Stimulated activated CD4-positive, alpha-beta T cell treated with anti-CD3 and anti-CD28 coated beads, Interleukin-1b, Interleukin-23, amount 100 ng/mL, for 4 hours (primary cell): ENCODE results near the gene TOLLIP.

Source experiments
- DNase-seq, 2 donors: peaks; one replicate each; pipeline ENCODE4 v3.0.0-alpha.2; 2020; ENCODE audit warnings: low read depth in 2 of 2

Gene TOLLIP

DNA sequence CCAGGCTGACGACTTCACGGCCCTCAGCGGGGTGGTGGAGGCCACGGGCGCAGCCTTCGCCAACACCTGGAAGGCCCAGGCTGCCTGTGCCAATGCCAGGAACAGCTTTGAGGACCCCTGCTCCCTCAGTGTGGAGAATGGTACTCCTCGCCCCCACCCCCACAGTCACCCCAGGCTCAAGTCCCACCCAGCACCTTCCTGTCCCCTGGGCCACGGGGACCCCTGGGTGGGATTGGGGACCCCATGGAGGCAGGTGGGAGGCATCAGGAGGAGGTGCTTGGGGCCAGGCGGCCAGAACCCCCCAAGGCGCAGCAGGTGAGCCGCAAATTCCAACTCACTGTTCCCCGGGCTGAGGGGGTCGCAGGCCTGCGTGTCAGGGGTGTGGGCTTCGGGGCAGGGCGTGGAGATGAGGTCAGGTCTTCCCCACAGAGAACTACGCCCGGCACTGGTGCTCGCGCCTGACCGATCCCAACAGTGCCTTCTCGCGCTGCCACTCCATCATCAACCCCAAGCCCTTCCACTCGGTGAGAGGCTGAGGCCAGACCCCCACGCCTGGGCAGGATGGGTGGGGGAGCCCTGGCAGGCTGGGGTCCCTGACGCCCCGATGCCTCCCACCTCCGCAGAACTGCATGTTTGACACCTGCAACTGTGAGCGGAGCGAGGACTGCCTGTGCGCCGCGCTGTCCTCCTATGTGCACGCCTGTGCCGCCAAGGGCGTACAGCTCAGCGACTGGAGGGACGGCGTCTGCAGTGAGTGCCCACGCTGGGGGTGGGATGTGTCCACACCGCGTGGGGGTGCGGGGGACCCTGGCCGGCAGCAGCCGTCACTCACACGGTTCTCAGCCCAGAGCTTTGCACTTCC is 77.2 kb downstream of the TOLLIP start:
- DNase-seq, result no peak

DNA sequence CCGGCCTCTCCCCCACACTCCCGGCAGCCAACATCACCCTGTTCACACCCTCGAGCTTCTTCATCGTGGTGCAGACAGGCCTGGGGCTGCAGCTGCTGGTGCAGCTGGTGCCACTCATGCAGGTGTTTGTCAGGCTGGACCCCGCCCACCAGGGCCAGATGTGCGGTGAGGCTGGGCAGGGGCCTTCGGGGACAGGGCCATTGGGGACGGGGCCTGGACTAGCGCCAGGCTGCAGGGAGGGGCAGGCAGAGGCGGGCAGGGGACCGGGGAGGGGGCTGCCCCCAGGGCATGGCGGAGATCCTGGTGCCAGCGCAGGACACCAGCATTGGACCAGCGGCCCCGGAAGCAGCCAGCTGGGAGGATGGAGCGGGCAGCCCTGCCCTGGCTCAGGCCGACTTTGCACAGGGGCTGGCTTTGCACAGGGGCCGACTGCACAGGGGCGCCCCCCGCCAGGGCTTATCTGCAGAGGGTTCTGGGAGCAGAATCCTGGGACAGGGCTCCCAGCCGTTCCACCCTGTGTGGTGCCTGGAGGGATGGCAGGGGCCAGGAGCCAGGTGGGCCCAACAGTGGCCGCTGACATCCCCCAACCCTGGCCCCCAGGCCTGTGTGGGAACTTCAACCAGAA is 77.9 kb downstream of the TOLLIP start:
- DNase-seq, result no peak

DNA sequence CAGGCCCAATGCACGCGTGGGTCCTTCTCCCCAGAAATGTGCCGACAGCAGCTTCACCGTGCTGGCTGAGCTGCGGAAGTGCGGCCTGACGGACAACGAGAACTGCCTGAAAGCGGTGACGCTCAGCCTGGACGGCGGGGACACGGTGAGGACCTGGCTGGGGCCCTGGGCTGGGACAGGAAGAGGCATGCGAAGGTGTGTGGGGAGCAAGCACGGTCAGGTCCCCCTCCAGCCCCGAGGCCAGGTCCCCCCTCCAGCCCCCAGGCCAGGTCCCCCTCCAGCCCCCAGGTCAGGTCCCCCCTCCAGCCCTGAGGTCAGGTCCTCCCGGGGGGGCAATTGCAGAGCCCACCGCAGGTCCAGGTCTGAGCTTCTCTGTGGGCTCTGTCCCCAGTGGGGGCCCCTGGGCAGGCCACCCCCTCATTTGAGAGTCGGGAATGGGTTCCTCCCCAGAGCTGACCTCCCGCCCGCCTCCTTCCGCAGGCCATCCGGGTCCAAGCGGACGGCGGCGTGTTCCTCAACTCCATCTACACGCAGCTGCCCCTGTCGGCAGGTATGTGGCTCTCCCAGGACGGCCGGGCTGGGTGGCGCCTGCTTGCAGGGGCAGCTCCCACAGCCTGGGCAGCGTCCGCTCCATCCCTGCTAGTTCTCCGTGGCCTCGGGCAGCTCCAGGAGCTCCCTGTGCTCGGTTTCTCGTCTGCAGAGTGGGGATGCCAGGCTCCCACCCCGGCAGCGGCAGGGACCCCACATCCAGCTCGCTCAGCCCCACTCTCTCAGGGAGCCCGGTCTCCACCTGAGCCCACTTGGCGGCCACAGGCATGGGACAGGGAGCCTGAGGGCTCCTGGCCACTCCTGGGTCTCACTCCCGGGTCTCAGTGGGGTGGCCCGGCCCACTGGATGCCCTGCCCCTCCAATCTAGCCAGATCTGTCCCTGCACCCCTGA is 78.7 kb downstream of the TOLLIP start:
- DNase-seq, result no peak

DNA sequence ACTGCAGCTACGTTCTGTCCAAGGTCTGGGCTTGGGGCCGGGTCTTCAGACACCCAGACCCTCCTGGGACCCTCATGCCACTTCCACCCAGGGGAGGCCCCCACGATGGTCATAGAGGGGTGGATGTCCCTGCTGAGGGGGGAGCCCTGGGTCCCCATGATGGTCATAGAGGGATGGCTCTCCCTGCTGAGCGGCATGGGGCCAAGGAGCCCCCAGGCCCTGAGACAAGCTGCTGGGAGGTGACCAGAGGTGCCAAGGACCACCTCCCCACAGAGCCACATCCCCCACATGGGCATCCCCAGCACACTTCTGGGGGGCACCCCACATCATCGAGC is 79.3 kb downstream of the TOLLIP start:
- no peak for DNase-seq

DNA sequence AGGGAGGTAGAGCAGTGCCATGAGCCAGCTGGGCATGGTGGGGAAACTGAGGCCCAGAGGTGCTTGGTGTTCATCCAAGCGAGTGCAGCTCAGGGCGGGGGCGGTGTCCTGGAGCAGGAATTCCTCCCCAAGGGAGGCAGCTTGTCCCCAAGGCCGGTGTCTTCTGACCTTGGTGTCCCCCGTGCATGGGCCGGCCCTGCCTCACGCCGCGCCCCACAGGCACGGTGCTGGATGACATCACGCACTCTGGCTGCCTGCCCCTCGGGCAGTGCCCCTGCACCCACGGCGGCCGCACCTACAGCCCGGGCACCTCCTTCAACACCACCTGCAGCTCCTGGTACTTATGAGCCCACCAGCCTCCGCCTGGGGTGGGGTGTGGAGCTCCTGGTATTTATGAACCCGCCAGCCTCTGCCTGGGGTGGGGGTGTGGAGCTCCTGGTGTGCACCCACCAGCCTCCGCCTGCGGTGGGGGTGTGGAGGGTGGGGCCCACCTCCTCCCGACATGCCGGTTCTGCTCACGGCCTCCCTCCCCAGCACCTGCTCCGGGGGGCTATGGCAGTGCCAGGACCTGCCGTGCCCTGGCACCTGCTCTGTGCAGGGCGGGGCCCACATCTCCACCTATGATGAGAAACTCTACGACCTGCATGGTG is 79.8 kb downstream of the TOLLIP start:
- DNase-seq, result no peak

DNA sequence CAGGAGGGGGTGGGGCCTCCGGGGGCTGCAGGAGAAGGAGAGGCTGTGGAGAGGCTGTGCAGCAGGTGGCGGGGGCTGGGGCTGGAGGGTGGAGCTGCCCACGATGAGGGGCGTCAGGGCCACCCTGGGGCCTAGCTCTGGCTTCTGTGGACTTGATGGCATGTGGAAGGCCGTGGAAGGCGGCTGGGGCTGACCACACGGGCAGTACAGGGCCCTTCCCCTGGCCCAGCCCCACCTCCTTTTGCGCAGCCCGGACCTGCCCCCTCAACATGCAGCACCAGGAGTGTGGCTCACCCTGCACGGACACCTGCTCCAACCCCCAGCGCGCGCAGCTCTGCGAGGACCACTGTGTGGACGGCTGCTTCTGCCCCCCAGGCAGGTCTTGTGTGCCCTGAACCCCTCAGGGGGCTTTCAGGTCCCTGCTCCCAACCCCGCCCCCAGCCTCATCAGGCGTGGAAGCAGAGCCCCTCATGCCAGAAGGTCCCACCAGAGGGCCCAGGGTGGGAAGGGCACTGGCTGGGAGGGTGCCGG is 80.4 kb downstream of the TOLLIP start:
- no peak for DNase-seq

DNA sequence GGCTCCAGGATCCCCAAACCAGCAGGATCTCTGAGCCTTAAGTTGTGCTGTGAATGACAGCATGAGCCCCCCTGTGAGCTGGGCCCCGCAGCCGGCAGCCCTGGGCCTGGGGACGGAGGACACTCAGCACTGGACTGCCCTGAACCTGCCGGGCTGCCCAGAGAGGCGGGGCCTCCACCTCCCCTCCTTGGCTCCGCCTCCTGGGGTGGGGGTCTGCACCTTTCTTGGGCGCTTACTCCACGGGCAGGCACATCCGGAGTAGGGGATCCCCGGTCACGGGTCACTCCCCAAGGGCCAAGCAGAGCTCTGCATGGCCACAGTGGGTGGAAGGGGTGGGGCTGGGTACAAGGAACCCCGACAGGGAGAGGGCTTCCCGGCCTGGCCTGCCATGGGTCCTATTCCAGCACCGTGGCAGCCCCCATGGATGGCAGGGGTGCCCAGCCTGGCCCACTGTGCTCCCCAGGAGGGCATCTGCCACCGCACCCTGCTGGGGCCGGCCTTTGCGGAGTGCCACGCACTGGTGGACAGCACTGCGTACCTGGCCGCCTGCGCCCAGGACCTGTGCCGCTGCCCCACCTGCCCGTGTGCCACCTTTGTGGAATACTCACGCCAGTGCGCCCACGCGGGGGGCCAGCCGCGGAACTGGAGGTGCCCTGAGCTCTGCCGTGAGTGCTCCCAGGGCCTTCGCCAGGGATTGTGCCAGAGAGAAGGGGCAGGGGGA is 81.2 kb downstream of the TOLLIP start:
- DNase-seq, result no peak

DNA sequence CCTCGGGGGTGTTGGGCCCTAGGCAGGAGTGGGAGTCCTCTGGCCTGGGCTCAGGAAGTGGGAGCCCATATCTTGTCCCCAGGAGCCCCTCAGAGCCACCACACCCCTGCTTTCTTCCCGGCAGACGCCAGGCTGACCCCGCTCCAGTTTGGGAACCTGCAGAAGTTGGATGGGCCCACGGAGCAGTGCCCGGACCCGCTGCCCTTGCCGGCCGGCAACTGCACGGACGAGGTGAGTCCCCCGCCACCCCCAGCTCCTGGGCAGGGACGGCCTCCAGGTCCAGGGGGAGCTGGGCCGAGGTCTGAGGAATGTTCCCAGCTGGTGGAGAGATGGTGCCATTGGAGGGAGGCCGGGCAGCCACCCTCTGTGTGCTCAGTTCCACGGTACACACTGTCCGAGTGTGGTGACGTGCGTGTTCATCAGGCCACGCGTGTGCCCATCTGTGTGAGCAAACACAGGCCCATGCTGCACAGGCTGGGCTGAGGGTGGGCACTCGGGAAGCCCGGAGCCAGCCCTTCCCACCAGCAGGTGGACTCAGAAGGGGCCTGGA is 81.8 kb downstream of the TOLLIP start:
- DNase-seq, result no peak

DNA sequence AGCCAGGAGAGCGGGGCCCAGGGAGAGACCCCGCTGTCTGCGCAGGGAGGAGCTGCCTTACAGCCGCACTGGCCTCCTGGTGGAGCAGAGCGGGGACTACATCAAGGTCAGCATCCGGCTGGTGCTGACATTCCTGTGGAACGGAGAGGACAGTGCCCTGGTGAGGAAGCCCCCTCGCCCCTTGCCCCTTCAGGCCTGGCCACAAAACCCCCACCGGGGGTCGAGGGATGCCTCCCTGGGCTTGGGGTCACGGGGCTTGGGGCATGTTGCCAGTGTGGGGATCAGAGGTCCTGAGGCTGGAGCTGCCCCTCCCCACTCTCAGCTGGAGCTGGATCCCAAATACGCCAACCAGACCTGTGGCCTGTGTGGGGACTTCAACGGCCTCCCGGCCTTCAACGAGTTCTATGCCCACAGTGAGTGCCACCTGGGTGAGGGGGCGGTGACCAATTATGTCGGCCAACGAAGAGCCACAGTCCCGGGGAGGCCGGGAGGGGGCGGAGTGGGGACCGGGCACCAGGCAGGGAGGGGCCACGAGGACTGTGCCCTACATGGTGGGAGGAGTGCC is 82.4 kb downstream of the TOLLIP start:
- DNase-seq, result no peak

DNA sequence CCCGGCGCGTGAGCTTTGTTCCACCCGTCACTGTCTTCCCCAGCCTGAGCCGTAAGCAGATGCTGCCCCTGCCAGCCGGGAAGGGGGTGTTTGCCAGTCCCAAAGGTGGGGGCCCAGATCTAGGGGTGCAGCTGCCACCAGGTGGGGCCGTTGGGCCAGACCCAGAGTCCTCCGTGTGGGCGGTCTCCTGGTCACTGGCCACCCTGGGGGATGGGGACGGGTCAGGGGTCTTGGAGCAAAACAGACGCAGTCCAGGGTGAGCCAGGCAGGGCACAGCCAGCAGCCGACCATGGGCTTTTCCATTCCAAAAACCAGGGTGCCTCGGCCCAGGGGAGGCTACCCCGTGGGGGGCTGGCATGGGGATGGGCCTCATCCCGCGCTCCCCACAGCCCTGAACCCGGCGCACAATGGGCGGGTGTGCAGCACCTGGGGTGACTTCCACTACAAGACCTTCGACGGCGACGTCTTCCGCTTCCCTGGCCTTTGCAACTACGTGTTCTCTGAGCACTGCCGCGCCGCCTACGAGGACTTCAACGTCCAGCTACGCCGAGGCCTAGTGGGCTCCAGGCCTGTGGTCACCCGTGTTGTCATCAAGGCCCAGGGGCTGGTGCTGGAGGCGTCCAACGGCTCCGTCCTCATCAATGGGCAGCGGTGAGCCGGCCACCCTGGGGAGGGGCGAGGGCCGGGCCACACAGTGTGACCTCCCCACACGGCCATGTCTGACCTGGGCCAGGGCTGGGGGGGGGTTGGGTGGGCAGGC is 83.0 kb downstream of the TOLLIP start:
- DNase-seq, result no peak

DNA sequence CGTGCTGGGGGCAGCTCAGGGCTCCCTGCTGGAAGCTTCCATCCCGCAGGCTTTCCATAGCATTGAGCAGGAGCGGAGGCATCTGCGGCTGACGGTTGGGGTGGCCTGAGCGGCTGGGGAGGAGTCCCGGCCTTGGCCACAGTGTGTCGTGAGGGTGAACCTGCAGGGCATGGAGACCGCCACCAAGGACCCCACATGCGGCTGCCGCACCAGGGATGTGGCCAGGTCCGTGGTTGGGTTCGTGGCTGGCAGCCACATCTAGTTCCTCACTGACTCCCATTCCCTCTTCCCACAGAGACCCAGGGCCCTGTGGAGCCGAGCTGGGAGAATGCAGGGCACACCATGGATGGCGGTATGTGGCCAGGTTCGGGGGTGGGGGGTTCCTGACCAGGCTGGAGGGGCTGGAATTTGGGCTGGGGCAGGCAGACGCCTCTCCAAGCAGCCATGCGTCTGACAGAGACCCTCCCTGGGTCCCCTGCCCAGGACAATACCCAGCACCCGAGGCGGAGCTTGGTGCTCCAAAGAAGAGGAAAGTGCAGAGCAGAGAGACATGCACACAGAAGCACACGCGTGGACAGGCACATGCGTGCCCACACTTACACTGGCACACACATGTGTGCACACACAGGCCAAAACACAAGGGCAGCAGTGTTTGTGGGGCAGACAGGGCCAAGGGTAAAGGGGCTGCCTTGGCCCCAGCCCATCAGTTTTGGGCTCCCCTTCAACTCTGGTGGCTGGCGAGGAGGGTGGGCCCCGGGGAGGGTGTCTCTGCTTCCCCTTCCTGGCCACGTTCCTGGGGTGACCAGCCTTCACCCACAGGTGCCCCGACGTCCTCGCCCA is 83.8 kb downstream of the TOLLIP start:
- DNase-seq, result no peak

DNA sequence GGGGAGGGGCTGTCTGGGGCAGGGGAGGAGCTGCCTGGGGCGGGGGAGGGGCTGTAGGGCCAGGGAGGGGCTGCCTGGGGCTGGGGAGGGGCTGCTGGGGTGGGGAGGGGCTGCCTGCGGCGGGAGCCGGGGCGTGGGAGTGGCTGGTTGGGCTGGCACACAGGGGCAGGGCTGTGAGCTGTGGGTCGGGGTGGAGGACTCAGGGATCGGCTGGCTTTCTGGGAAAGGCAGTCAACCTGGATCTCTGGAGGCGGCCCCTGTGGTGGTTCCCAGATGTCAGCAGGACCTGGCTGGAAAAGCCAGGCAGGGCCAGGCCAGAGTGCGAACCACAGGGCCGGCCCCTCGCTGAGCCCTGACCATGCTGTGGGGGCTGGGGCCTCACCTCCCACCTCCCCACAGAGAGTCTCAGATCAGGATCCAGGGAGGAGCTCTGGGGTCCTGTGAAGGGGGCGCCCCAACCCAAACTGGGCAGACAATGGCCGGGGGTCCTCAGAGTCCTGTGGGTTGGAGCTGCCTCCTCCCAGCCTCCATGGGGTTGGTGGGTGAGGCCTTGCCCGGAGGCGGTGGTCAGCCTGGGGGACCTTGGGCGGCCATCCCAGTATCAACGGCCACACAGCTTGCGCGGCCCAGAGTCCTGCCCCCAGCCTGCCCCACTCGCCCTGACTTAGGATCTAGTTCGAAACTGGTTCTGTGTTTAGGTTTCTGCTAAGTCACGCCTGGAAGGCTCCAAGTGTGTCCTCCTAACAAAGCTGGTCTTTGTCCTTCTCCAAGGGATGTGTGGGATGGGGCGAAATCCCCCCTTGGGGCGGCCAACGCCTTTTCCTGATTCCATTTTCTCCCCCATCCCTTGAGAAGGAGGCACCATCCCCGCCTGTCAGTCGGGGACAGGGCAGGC is 84.7 kb downstream of the TOLLIP start:
- no peak for DNase-seq
